Uterus (tissue), 4 donors: ENCODE results near the gene PCDHGB6. TPM values are rescaled to one million over a fixed set of nuclear protein-coding genes. Genes with fewer than 3 reads are reported as not detected.
"Not testable (repeated sequence)": the region's sequence is repeated elsewhere in the genome, so short reads cannot be mapped to it uniquely, and the experiment has no call there.

Source experiments
- DNase-seq, 2 donors: peaks; one replicate each; pipeline ENCODE4 v3.0.0-alpha.2; 2019 to 2020
- H3K27ac ChIP-seq, 2 donors: fragments of 200-600 bp; sonication (generic); 1 replicate in 1 of 2; 2 replicates in 1 of 2; pipeline ENCODE4 v1.5.1; 2016 to 2018
- H3K27me3 ChIP-seq, 2 donors: fragments of 200-600 bp; sonication (generic); one replicate each; pipeline ENCODE4 v1.5.1; 2018 to 2019; ENCODE audit warnings: control low read depth in 1 of 2
- H3K36me3 ChIP-seq, 2 donors: fragments of 200-600 bp; sonication (generic); one replicate each; pipeline ENCODE4 v1.5.1; 2019; ENCODE audit warnings: control low read depth in 1 of 2
- H3K4me1 ChIP-seq, 2 donors: fragments of 200-600 bp; sonication (generic); one replicate each; pipeline ENCODE4 v1.5.1; 2018 to 2019; ENCODE audit warnings: control low read depth in 1 of 2
- H3K4me3 ChIP-seq, 2 donors: fragments of 200-600 bp; sonication (generic); 1 replicate in 1 of 2; 2 replicates in 1 of 2; pipeline ENCODE4 v1.5.1; 2018 to 2019; ENCODE audit warnings: mild to moderate bottlenecking in 1 of 2
- H3K9me3 ChIP-seq, 2 donors: fragments of 200-600 bp; sonication (generic); one replicate each; pipeline ENCODE4 v1.5.1; 2019; ENCODE audit warnings: control low read depth in 1 of 2
- CTCF ChIP-seq, 4 experiments: fragments of 200-600 bp in 2 of 4; fragments of 450-650 bp in 2 of 4; sonication (generic) in 2 of 4; IDR thresholded peaks; one replicate each; pipeline ENCODE4 v1.5.1; 2016 to 2019; ENCODE audit warnings: antibody characterized with exemption in 4 of 4, mild to moderate bottlenecking in 2 of 4, moderate library complexity in 1 of 4
- POLR2A ChIP-seq, 2 donors: fragments of 450-650 bp; IDR thresholded peaks; one replicate each; pipeline ENCODE4 v1.6.1; 2016; ENCODE audit warnings: antibody characterized with exemption in 2 of 2, mild to moderate bottlenecking in 1 of 2, moderate library complexity in 1 of 2
- intact Hi-C: fragments of 100-400 bp; cut with DNase I; formaldehyde crosslinking; loops from one replicate; pipeline ENCODE4 v1.15.1; 2023; ENCODE audit warnings: low total_unique reads
- total RNA-seq, 4 donors: library from RNA; depleted of rRNA in 3 of 4; stranded (reverse); fragments of >200 nt in 3 of 4; gene quantifications; one replicate each; pipeline versions ENCODE4 v1.1.0 to v1.2.4, GENCODE V29; 2014 to 2023
- donor health status: DM: yes; HTN: yes; CAD: no.

PCDHGB6 gene
- total RNA-seq, 4 donors from 2014 or later: 3.1 to 21.1 (median 11.5) TPM

- Histone ChIP-seq H3K36me3 (no peaks in the 10 kb centered on the region), H3K4me1 (no peaks in the 10 kb centered on the region), H3K4me3 (no peak overlapping the region), H3K27ac (no peak overlapping the region), H3K27me3 (no peaks in the 10 kb centered on the region), H3K9me3 (peaks cover 0 to 98% of the 10 kb centered on the region in 2 donors)
- DNase-seq: no peak
- TF ChIP-seq CTCF (IDR thresholded peaks at IDR 0.05) (no peak), POLR2A (IDR thresholded peaks at IDR 0.05) (no peak)
- intact Hi-C loops: no loop called here
These were observed 15.0 kb downstream of the PCDHGB6 start for GRCh38 chr5:141422742-141423291.

- H3K4me3 ChIP-seq: no peak overlapping the region
- no peaks in the 10 kb centered on the region for H3K36me3 ChIP-seq
- H3K4me1 ChIP-seq: no peaks in the 10 kb centered on the region
- no peaks in the 10 kb centered on the region for H3K27me3 ChIP-seq
- H3K9me3 ChIP-seq: peaks cover 0 to 97% of the 10 kb centered on the region in 2 donors
- intact Hi-C loops: no loop called here
- TF ChIP-seq POLR2A (IDR thresholded peaks at IDR 0.05): no peak
- no peak for DNase-seq
- no peak overlapping the region for H3K27ac ChIP-seq
These were observed 20.1 kb downstream of the PCDHGB6 start for GRCh38 chr5:141427783-141428426.

GRCh38 chr5:141430332-141431113, 22.7 kb downstream of the PCDHGB6 start, which contains the start of gene PCDHGA12:
TSS of gene PCDHGA12 (plus strand) at chr5:141430507. CDS start at chr5:141430760, 253 bp downstream.
- peak; percentile 41 to 44 for DNase-seq
- peak in 3 of 4 experiments; percentile 12 to 31 (median 18) for TF ChIP-seq CTCF (IDR thresholded peaks at IDR 0.05)
- TF ChIP-seq POLR2A (IDR thresholded peaks at IDR 0.05): no peak
- Histone ChIP-seq H3K27ac (peak within 1 kb of the TSS; percentile 7 to 11), H3K9me3 (peaks cover 0 to 98% of the 10 kb centered on the region in 2 donors), H3K27me3 (no peaks in the 10 kb centered on the region), H3K36me3 (no peaks in the 10 kb centered on the region), H3K4me1 (no peaks in the 10 kb centered on the region), H3K4me3 (peak within 1 kb of the TSS; percentile 19)
- intact Hi-C loops: no loop called here

GRCh38 chr5:141431286-141431685, 23.5 kb downstream of the PCDHGB6 start:
- H3K27ac ChIP-seq: no peak overlapping the region
- no peak for TF ChIP-seq POLR2A (IDR thresholded peaks at IDR 0.05)
- no peak for TF ChIP-seq CTCF (IDR thresholded peaks at IDR 0.05)
- no peaks in the 10 kb centered on the region for H3K36me3 ChIP-seq
- DNase-seq: no peak
- intact Hi-C loops: no loop called here
- H3K27me3 ChIP-seq: no peaks in the 10 kb centered on the region
- peaks cover 0 to 98% of the 10 kb centered on the region in 2 donors for H3K9me3 ChIP-seq
- H3K4me1 ChIP-seq: no peaks in the 10 kb centered on the region
- peak overlapping the region in 1 of 2 donors; percentile 19 for H3K4me3 ChIP-seq

- H3K9me3 ChIP-seq: peaks cover 0 to 95% of the 10 kb centered on the region in 2 donors
- H3K36me3 ChIP-seq, H3K4me1 ChIP-seq, H3K27me3 ChIP-seq, H3K4me3 ChIP-seq, DNase-seq, intact Hi-C loops, H3K27ac ChIP-seq: not testable (repeated sequence)
These were observed 24.5 kb downstream of the PCDHGB6 start for GRCh38 chr5:141432308-141432707.

GRCh38 chr5:141432726-141433125, 24.9 kb downstream of the PCDHGB6 start:
- DNase-seq, H3K36me3 ChIP-seq, H3K4me1 ChIP-seq, H3K27ac ChIP-seq, H3K4me3 ChIP-seq, H3K27me3 ChIP-seq, intact Hi-C loops: not testable (repeated sequence)
- peaks cover 0 to 95% of the 10 kb centered on the region in 2 donors for H3K9me3 ChIP-seq
